CD1c-positive myeloid dendritic cell (primary cell): ENCODE results near the gene DNAJC5.

Source experiments
- DNase-seq: peaks from one replicate; pipeline ENCODE4 v3.0.0-alpha.2; 2016; ENCODE audit errors: extremely low spot score

Gene DNAJC5

DNA sequence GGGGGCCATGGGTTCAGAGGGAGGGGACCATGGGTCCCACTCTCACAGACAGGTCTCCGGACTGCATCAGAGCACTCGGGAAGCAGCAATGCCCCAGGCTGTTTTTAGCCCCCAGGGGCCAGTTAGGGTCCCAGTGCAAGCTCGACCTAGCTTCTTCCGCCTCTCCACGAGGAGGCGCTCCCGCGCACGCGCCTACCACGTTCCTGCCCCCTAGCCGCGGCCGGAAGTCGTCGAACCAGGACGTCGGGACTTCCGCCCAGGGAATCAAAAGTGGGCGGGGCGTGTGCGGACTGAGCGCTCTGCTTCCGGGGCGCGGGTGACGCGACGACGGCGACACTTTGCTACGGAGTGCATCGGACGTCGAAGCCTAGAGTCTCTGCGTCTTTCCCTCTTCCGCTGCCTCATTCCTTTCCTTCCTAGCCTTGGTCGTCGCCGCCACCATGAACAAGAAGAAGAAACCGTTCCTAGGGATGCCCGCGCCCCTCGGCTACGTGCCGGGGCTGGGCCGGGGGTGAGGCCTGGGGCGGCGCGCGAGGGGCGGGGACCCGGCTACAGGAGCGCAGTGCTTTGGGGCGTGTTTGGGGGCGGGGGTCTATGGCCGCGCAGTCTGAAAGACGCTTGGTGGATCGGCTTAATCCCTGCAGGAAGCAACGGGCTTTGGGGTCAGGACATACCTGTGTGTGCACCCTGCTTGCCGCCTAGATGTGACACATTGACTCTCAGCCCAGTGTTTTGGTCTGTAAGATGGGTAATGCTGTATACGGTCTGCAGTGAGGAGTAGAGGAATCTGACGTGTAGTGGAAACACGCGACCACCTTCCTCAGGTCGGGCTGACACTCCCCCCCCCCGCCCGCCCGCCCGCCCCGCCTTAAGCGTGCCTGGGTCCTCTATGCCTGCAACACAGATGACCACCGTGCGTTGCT, 86.1 kb downstream of the DNAJC5 start, which contains the start of gene PRPF6:
TSS of gene PRPF6 (plus strand) at position 327 of the 923 bp plus-strand sequence. CDS start at position 441, 114 bp downstream.
- peak; percentile 99 for DNase-seq

DNA sequence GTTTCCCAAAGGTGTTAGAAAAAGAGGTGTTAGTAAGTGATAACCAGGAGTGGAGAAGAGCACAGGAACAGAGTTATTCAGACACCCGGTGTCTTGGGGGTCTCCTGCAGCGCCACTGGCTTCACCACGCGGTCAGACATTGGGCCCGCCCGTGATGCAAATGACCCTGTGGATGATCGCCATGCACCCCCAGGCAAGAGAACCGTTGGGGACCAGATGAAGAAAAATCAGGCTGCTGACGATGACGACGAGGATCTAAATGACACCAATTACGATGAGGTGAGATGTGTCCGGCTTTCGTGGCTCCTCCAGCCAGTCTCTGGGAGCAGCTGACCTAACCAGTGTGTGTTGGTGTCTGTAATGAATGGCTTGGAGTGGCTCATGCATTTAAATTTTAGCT, 88.0 kb downstream of the DNAJC5 start:
- DNase-seq: no peak
